Aorta (tissue), 5 donors: ENCODE measurements around the gene DDX10. TPM values are rescaled to one million over a fixed set of nuclear protein-coding genes. Genes with fewer than 3 reads are reported as not detected.
A peak's percentile ranks its signal among the peaks of the same experiment; 100 is the strongest.
"Not testable (repeated sequence)": the region's sequence is repeated elsewhere in the genome, so short reads cannot be mapped to it uniquely, and the experiment has no call there.

ENCODE experiments used
- ATAC-seq: fragments of 200-7000 bp; cut with Tn5 transposase; one replicate; pipeline ENCODE4 v1.9.1; 2022; ENCODE audit warnings: moderate library complexity; ENCODE audit not compliant: low FRiP score
- DNase-seq, 2 donors: peaks; one replicate each; pipeline ENCODE4 v3.0.0-alpha.2; 2020
- H3K27ac ChIP-seq, 2 donors: one replicate each; pipeline ENCODE4 v1.5.1; 2013; ENCODE audit warnings: low read length in 2 of 2, mild to moderate bottlenecking in 2 of 2, moderate library complexity in 2 of 2, control low read depth in 1 of 2, inconsistent platforms in 1 of 2, low read depth in 1 of 2
- H3K27me3 ChIP-seq, 2 donors: one replicate each; pipeline ENCODE4 v1.6.1; 2013; ENCODE audit warnings: control low read depth in 1 of 2, low read length in 1 of 2, mild to moderate bottlenecking in 1 of 2, moderate library complexity in 1 of 2; ENCODE audit not compliant: insufficient read depth in 2 of 2, control insufficient read depth in 1 of 2
- H3K36me3 ChIP-seq, 2 donors: one replicate each; pipeline ENCODE4 v1.6.1; 2013; ENCODE audit warnings: control low read depth in 1 of 2, low read length in 1 of 2, mild to moderate bottlenecking in 1 of 2; ENCODE audit not compliant: insufficient read depth in 2 of 2, control insufficient read depth in 1 of 2
- H3K4me1 ChIP-seq, 2 donors: one replicate each; pipeline ENCODE4 v1.6.1; 2013; ENCODE audit warnings: low read length in 2 of 2, control low read depth in 1 of 2, mild to moderate bottlenecking in 1 of 2, moderate library complexity in 1 of 2; ENCODE audit not compliant: insufficient read depth in 2 of 2, control insufficient read depth in 1 of 2
- H3K4me3 ChIP-seq, 2 donors: one replicate each; pipeline ENCODE4 v1.5.1; 2013; ENCODE audit warnings: low read length in 2 of 2, control low read depth in 1 of 2, mild to moderate bottlenecking in 1 of 2
- H3K9me3 ChIP-seq: one replicate; pipeline ENCODE4 v1.6.1; 2013; ENCODE audit warnings: mild to moderate bottlenecking, low read length; ENCODE audit not compliant: control insufficient read depth
- whole genome bisulfite sequencing, 2 donors: extraction: QIAGEN DNeasy Blood & Tissue Kit; methylation state at CpG; one replicate each; pipeline ENCODE4 v1.1.7; 2013; 5-methylcytosine and 5-hydroxymethylcytosine counted together
- intact Hi-C, 2 donors: fragments of 100-400 bp; cut with DNase I; formaldehyde crosslinking; loops; one replicate each; pipeline versions ENCODE4 v1.14.2 to v1.15.0; 2022
- polyA plus RNA-seq, 2 donors: library from polyadenylated mRNA; stranded (reverse); fragments of 200-250 nt; gene quantifications; one replicate each; pipeline ENCODE4 v1.2.3, GENCODE V29; 2013
- total RNA-seq, 2 donors: library from RNA; stranded (reverse); fragmentation: NEBNext Ultra II Directional; extraction: Animal tissue kit (Norgen Biotek cat#: 25700); gene quantifications; one replicate each; pipeline ENCODE4 v1.2.1, GENCODE V29; 2021
- donor health status: healthy with polysubstance abuse.
- donor health status: Bipolar disorder and iron deficiency.
- donor health status: DM: no; HTN: no; CAD: no.
- donor health status: DM: no; HTN: no; CAD: no.
- donor health status: DM: yes; HTN: yes; CAD: no.

DDX10 gene
- total and polyA plus RNA-seq, 4 donors: 9.3 to 24.2 (median 15.3) TPM

DNA sequence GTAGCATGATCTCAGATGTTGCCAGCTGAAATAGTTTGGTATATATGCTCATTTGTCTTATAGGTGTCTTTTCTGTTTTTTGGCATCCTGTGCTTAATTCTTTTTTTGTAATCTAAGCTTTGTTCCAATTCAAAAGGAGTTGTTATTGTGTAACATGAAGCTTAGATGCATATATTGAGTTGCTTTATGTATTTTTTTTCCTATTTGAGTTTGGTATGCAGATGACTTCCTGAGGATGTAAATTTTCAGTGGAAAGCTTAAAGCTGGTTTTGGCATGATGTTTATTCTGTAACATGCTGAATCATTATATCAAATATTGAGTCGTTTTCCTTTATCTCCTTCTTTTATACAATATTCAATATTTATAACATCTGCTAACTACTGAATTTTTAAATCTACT, 69.4 kb downstream of the DDX10 start:
- Histone ChIP-seq H3K4me3 (no peak overlapping the region), H3K9me3 (no peaks in the 10 kb centered on the region), H3K27me3 (no peaks in the 10 kb centered on the region), H3K4me1 (peaks cover 0 to 2% of the 10 kb centered on the region in 2 donors), H3K36me3 (peaks cover 0 to 3% of the 10 kb centered on the region in 2 donors), H3K27ac (no peak overlapping the region)
- ATAC-seq (no peak), DNase-seq (no peak)
- 61 to 81% methylated on average over 1 of the region's 1 CpG for WGBS, 2 donors
- intact Hi-C loops: no loop called here

DNA sequence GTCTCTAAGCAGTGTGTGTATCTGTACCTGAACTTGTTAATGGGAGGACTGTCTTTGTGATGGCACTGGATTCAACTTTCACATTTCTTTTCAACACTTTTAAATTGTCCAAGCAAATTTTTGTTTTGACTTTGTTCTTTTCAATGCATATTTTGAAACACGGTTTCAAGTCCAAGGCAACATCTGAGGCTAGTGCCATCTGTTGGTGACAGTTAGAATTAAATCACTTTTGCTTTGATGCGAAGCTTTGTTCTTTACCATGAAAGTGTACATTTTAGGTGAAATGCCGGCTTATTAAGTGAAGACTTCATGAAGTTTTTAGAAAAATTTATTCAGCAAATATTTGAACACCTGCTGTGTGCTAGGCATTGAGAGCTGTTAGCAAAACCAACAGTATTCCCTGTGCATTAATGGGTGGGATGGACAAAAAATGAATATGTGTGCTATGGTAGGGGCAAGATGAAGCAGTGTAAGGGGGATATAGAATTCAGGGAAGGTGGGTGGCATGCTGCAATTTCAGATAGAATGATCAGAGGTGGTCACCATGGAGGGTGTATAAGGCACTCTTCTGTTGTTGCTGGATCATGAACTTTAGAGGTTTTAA, 70.2 kb downstream of the DDX10 start:
- WGBS, 2 donors: 73 to 74% methylated on average over 3 of the region's 3 CpGs
- ATAC-seq: no peak
- Histone ChIP-seq H3K27me3 (no peaks in the 10 kb centered on the region), H3K9me3 (no peaks in the 10 kb centered on the region), H3K27ac (no peak overlapping the region), H3K4me1 (peaks cover 0 to 2% of the 10 kb centered on the region in 2 donors), H3K4me3 (no peak overlapping the region), H3K36me3 (peaks cover 0 to 2% of the 10 kb centered on the region in 2 donors)
- intact Hi-C loops: no loop called here
- no peak for DNase-seq

DNA sequence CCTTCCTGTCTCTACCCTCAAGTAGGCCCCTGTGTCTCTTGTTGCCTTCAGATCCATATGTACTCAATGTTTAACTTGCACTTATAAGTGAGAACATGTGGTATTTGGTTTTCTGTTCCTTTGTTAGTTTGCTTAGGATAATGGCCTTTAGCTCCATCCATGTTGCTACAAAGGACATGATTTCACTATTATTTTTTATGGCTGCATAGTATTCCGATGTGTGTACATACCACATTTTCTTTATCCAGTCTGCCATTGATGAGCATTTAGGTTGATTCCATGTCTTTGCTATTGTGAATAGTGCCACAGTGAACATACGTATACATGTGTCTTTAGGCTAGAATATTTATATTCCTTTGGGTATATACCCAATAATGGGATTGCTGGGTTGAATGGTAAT, 75.3 kb downstream of the DDX10 start:
- H3K9me3 ChIP-seq, intact Hi-C loops, DNase-seq, H3K4me3 ChIP-seq, H3K27me3 ChIP-seq, ATAC-seq, H3K27ac ChIP-seq, H3K36me3 ChIP-seq, H3K4me1 ChIP-seq: not testable (repeated sequence)
- 97 to 100% methylated on average over 2 of the region's 2 CpGs for WGBS, 2 donors

DNA sequence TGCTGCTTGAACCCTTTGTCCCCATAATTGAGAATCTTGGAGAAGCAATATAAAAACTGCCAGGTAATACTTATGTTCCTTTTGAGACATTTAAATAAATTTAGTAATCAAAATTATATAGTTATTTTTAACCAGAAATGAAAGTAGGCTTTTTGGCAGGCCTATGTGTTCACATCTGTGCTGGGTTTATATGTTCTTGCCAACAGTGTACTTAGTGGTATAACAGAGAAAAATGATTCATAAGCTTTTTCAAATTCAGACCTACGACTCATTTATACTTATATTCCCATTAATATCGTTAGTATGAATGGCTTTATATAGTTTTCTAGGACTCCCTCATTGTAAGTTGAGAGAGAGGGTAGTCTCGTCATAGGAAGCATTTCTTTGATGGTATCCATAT, 79.0 kb downstream of the DDX10 start:
- H3K4me1 ChIP-seq: peaks cover 0 to 4% of the 10 kb centered on the region in 2 donors
- DNase-seq (no peak), ATAC-seq (no peak)
- intact Hi-C loops: no loop called here
- no peak overlapping the region for H3K4me3 ChIP-seq
- no peaks in the 10 kb centered on the region for H3K36me3 ChIP-seq
- H3K27me3 ChIP-seq: no peaks in the 10 kb centered on the region
- H3K27ac ChIP-seq: no peak overlapping the region
- WGBS, 2 donors: 32 to 36% methylated on average over 3 of the region's 3 CpGs
- no peaks in the 10 kb centered on the region for H3K9me3 ChIP-seq

DNA sequence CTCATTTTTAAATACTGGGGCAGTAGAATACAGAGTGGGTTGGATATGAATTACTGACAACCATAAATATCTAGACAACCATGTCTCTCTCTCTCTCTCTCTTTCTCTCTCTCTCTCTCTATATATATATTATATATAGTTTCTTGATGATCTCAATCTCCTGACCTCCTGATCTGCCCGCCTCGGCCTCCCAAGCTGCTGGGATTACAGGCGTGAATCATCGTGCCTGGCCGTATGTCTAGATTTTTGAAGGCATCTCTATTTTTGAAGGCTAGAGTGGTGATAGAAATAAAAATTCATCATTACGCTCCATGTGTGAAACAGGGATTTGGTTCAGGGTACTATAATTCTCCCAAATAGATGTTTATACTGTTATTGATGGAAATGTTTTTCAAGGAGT, 84.1 kb downstream of the DDX10 start:
- DNase-seq (no peak), ATAC-seq (no peak)
- H3K9me3 ChIP-seq: no peaks in the 10 kb centered on the region
- H3K36me3 ChIP-seq: no peaks in the 10 kb centered on the region
- 94% methylated on average over 6 of the region's 6 CpGs for WGBS, 2 donors
- no peaks in the 10 kb centered on the region for H3K27me3 ChIP-seq
- H3K27ac ChIP-seq: no peak overlapping the region
- intact Hi-C loops: no loop called here
- H3K4me3 ChIP-seq: no peak overlapping the region
- no peaks in the 10 kb centered on the region for H3K4me1 ChIP-seq

DNA sequence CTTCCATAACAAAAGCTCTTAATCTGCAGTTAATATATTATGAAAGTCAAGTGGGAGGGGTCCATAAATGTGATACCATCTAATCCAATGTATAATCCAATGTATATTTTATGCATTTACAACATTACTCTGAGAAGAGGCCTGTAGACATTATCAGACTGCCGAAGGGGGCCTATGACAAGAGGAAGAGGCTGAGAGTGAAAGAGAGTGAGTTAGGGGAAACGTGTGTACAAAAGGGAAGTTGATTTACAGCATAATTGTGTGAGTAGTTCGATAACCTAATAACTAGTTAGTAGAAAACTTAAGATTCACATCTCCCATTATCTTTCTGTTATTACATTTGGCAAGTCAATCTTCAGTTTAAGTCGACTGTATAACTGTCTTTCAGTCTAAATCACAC, 86.6 kb downstream of the DDX10 start:
- Histone ChIP-seq H3K36me3 (no peaks in the 10 kb centered on the region), H3K4me3 (no peak overlapping the region), H3K27ac (no peak overlapping the region), H3K4me1 (peaks cover 1 to 5% of the 10 kb centered on the region in 2 donors), H3K27me3 (no peaks in the 10 kb centered on the region), H3K9me3 (no peaks in the 10 kb centered on the region)
- ATAC-seq (no peak), DNase-seq (no peak)
- WGBS, 2 donors: 94 to 100% methylated on average over 4 of the region's 4 CpGs
- intact Hi-C loops: no loop called here

DNA sequence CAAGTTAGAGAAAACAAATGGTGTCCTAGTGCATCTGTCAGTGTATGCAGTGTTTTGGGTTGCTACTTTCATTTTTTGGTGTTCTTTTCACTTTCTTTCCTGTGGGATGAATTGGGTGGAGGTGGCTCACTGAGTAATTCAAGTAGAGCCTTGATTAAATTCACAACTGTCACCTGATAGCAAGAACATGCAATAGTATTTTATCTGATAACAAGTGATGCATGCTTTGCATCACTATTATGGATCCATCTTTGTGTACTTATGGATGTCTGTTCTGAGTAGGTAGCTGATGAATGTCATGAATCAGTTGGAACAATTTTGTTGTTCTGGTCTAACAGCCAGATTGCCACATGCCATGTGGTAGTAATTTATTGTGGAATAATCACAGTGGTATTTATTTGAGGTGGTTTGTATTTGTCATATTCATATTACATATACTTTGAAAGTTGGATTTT, 87.5 kb downstream of the DDX10 start:
- Histone ChIP-seq H3K36me3 (no peaks in the 10 kb centered on the region), H3K4me1 (peaks cover 1 to 5% of the 10 kb centered on the region in 2 donors), H3K27ac (no peak overlapping the region), H3K27me3 (no peaks in the 10 kb centered on the region), H3K9me3 (no peaks in the 10 kb centered on the region), H3K4me3 (no peak overlapping the region)
- ATAC-seq (no peak), DNase-seq (no peak)
- intact Hi-C loops: no loop called here

DNA sequence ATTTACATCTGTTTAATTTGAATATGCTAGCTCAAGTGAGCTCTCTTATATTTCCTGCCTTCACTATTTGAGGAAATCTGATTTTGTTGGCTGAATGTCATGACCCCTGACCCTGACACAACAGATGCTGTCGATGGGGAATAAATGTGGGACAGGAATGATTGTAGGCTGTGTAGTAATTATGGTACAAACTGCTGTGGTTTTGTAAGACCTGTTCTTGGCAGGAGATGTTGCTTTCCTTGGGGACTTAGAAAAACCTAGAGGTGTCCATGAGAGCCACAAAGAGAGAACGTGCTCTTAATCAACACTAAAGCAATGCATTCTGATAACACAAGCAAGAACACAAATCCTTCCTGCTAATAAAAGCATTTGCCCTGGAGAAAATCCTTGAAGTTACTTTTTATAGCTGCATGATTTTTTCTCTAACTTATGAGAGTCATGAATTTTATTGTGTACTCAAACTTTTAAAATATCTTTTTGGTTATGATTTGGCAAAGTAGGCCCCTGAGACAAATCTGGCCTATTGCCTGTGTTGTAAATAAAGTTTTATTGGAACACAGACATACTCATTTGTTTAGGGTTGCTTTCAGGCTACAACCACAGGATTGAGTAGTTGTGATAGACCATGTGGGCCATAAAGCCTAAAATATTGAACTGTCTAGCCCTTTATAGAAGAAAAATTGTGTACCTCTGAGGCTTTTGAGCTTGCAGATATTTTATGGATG, 90.2 kb downstream of the DDX10 start:
- DNase-seq: no peak
- H3K4me1 ChIP-seq: peaks cover 1 to 7% of the 10 kb centered on the region in 2 donors
- WGBS, 2 donors: 6 to 8% methylated on average over 2 of the region's 2 CpGs
- H3K27ac ChIP-seq: peak overlapping the region; percentile 63 to 76
- H3K9me3 ChIP-seq: no peaks in the 10 kb centered on the region
- H3K4me3 ChIP-seq: no peak overlapping the region
- intact Hi-C loops: no loop called here
- H3K27me3 ChIP-seq: no peaks in the 10 kb centered on the region
- peak; percentile 54 for ATAC-seq
- no peaks in the 10 kb centered on the region for H3K36me3 ChIP-seq

DNA sequence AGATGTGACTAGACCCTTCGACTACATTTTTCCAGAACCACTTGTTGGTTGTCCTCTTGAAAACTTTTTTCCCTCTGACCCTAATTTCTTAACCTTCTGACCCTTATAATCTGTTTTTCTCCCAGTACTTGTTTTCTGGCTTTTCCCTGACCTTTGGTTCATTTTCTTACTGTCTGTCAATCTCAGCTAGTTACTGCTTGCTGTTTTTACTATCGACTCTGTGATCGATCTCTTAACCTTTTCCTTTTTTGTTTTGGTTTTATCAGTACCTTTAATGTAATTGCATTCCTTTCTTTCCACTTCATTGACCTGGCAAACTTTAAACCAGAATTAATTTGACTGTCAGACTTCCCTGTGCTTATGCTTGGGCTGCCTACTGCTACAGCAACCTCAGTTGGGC, 92.8 kb downstream of the DDX10 start:
- Histone ChIP-seq H3K36me3 (no peaks in the 10 kb centered on the region), H3K4me3 (no peak overlapping the region), H3K9me3 (no peaks in the 10 kb centered on the region), H3K27me3 (no peaks in the 10 kb centered on the region), H3K27ac (no peak overlapping the region), H3K4me1 (peaks cover 1 to 7% of the 10 kb centered on the region in 2 donors)
- no peak for DNase-seq
- 65 to 68% methylated on average over 3 of the region's 3 CpGs for WGBS, 2 donors
- ATAC-seq: no peak
- intact Hi-C loops: no loop called here
